M059J (cell line): ENCODE results near the gene NFATC1. TPM values are rescaled to one million over a fixed set of nuclear protein-coding genes. Genes with fewer than 3 reads are reported as not detected.
A peak's percentile ranks its signal among the peaks of the same experiment; 100 is the strongest.

Experiments
- DNase-seq: peaks from one replicate; pipeline ENCODE4 v3.0.0-alpha.2; 2012; ENCODE audit warnings: low read depth
- total RNA-seq: library from RNA; depleted of rRNA; stranded (reverse); fragments of >200 nt; shearing (Covaris generic); gene quantifications from 2 replicates; pipeline ENCODE4 v1.2.3, GENCODE V29; 2014

Gene NFATC1
- total RNA-seq, 1 experiment from 2014 or later, result 0.79 TPM

DNA sequence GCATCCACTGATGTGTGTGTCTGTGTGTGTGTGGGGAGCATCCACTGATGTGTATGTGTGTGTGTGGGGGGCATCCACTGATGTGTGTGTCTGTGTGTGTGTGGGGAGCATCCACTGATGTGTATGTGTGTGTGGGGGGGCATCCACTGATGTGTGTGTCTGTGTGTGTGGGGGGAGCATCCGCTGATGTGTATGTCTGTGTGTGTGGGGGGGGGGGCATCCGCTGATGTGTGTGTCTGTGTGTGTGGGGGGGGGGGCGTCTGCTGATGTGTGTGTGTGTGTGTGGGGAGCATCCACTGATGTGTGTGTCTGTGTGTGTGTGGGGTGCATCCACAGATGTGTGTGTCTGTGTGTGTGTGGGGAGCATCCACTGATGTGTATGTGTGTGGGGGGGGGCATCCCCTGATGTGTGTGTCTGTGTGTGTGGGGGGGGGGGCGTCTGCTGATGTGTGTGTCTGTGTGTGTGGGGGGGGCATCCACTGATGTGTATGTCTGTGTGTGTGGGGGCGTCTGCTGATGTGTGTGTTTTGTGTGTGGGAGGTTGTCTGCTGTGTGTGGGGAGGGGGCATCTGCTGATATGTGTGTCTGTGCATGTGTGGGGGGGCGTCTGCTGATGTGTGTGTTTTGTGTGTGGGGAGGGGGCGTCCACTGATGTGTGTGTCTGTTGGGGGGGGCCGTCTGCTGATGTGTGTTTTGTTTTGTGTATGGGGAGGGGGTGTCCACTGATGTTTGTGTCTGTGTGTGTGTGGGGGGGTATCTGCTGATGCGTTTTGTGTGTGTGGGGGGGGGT, 125.9 kb downstream of the NFATC1 start:
- no peak for DNase-seq

DNA sequence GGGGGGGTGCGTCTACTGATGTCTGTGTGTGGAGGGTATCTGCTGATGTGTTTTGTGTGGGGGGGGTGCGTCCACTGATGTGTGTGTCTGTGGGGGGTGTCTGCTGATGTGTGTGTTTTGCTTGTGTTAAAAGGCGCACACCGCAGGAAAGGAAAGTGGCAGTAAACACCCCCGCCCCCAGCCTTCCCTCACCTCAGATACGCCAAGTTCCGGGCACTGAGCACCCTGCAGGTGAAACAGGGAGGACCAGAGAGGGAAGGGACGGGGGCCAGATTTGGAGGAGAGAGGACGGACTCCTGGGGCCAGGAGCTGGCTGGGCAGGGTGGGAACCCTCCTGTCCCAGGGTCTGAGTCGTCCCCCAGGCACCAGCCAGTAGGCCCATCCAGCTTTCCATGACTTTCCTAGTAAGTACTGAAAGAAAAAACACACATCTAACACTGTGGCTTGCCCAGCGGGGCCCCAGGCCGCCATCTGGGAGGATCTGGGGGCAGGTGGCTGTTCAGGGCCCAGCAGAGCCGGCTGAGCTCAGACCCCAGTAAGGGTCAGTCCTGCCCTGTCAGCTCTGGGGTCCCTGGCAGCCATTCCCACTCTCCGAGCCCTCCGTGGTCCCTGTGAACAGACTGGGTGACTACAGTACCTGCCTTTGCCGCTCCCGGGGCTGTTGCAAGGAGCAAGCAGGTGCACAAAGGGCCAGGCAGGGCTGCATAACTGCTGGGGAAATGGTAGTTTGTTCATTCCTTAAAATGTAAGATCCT, 126.9 kb downstream of the NFATC1 start:
- DNase-seq, result no peak

DNA sequence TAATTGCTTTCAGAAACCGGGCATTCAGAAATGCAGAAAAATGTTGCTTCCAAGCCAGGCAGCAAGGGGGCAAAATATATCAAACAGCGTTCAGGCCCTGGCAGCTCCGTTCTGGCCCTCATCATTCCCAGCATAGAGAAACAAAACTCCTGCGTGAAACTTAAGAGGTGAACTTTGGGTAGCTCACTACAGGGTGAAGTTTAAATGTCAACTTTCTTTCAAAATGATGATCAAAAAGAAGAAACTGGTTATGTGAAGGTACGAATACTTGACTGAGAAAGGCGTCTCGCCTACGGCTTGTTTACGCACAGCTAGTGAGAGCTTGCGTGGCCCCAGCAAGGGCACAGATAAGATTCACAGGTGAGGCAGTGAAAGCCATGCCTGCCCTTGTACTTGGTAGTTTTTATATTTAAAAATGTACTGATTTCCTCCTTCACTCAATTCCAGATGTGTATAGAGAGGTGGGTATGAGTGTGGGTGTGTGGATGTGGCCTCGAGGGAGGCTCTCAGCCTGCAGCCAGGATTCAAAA, 127.5 kb downstream of the NFATC1 start:
- no peak for DNase-seq

DNA sequence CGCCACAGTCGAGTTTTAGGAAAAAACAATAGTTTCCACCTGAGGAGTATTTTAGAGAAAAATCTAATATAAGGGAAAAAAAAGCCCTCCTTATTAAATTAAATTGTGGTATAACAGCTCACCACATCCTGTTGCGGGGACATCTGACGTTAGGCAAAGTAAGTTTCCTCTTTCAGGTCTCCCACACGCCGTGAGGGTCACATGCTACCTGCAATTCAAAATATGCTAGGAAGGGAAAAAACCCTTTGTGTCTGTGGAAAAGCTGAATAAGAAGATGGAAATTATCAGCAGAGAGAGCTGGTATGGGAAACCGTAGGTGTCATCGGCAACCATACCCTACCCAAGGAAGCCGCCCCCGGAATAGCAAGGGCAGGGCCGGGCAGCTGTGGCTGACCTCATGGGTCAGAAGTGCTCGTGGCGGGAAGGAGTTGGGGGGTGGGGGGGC, 128.0 kb downstream of the NFATC1 start:
- no peak for DNase-seq

DNA sequence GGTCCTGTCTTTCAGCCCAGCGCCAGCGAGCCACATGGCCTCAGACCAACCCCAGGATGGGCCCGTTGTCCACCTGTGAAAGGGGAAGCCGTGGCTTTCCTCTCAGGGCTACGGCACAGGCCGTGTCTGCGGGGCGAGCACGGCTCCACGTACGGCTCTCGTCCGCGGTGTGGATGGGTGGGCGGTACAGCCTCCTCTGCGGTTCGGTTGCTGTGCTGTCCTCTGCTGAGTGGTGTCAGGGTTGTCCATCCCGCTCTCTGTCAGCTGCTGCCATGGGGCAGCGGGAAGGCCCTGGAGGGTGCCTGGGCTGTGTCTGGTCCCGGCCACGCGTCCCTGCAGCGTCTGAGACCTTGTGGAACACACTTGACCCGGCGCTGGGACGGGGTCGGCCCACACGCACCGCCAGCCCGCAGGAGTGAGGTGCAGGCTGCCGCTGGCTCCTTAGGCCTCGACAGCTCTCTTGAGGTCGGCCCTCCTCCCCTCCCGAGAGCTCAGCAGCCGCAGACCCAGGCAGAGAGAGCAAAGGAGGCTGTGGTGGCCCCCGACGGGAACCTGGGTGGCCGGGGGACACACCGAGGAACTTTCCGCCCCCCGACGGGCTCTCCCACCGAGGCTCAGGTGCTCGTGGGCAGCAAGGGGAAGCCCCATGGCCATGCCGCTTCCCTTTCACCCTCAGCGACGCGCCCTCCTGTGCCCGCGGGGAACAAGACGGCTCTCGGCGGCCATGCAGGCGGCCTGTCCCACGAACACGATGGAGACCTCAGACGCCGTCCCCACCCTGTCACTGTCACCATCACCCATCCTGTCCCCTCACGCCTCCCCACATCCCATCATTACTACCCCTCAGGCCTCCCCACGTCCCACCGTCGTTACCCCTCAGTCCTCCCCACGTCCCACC, 128.7 kb downstream of the NFATC1 start:
- DNase-seq, result no peak

DNA sequence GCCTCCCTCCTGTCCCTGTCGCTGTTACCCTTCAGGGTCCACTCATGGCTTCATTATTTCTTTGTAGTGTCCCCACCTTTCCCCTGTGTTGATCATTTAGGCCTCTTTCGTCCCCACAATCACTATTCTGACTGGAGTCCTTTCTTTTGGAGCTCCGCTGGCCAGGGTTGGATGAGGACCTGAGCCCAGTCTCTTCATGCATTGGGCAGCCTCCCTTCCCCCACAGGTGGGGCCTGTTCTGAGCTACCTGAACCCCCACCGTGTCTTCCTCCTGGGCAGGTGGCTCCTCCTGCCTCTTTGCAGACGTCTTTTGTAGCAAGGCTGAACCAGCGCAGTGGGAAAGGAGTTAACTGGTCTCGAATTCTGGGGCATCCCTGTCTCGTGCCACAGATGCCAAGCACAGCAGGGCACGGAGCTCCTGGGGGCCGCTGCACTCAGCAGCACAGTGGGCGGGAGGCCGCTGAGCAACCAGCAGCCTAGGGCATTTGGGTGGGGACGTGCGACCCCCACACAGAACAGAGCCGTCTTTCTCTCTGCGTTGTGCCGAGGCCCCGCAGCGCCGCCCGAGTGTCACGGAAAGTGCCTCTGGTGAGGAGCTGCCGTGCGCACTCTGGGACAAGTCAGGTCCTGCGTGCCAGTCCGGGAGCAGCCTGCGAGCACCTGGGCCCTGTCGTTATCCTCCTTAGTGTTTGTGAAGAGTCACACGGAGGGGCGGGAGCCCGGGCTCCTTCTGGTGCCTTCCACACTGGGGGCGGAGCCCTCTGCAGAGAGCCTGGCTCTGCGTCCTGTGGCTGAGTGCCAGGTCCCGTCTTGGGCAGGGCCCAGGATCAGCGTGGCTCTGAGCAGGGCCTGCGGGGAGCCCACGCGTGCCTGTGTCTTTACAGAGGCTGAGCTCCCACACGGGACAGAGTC, 130.1 kb downstream of the NFATC1 start:
- no peak for DNase-seq

DNA sequence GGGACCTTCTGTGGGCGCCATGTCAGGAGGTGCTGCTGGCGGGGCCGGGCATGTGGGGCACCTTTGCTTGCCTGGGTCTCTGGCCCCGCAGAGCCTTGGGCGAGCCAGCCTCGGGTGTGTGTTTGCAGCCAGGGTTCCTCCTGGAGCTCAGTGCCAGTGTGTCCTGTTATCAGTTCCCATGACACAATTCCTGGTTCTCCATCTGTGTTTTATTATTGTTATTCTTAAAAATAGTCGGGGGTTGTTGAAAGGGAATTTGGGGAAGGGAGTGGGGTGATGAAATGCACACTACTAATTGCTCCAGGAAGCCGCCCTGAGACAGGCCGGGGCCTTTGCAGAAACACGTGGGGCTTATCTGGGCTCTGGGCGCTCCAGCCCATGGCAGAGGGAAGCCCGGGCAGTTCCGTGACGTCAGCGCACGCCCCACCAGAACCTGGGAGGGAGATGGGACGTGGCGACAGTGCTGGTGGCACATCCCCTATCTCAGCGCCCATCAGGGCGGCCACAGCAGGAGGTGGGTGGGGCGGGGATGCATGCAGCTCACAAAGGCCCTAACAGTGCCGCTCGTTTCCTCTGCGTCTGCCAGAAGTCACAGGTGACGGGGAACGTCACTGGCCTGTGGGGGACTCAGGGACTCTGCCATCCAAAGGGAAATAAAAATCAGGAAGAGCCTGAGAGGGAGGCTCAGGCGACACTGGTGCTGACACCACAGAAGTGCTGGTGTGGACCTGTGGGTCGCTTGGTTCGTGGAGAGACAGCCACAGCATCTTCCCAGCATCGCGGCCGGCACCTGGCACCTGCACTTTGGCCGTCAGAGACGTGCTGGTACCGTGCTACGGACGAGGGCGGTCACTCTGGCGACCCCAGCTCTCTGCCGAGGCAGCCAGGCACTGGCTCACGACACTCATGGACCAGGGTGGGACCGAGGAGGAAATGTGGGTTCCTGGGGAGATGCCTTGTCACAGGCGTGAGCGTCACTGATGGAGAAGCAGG, 131.0 kb downstream of the NFATC1 start:
- DNase-seq, result no peak

DNA sequence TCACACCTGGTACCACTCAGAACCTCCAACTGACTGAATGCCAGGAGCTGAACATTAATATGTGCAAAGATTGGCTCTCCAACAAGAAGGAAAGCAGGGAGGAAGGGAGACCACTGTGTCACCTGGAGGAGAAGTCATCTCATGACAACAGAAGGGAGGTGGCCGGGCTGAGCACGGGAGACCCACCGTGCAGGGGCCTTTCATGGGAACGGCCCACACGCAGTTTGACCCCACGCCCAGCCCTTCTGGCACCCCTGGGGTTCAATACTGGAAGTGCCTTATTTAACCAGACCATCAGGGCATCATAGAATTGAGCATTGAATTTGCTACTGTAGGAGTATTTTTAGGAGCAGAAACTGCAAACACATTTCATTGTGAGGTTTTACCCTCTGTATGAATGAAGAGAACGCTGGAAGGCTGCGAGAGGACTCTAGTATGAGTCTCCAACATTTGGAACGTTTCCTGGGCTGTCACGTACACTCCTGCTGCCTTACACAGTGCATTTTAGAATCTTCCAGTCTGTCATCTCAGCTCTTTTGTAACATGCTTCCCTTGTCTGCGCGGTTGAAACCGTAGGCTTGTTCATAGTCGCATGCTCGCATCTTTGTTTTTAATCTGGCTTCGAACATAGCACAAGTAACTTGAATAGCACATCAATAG, 132.1 kb downstream of the NFATC1 start:
- DNase-seq, result no peak

DNA sequence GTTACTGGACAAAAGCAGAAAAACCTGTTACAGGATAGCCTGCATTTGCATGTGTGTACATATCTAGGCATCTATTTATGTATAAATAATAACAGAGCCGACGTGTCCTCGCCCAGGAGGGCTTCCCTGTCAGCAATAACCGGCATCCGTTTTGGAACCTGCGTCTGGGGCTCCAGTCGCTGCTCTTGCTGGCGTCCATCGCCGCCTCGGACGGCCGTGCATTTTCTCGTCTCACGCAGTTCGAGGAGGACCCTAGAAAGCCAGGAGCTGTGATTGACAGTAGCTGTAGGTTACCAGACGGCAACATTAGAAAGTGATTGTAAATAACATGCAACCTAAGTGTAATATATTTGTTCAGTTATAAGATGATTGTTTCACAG, 132.6 kb downstream of the NFATC1 start:
- no peak for DNase-seq

DNA sequence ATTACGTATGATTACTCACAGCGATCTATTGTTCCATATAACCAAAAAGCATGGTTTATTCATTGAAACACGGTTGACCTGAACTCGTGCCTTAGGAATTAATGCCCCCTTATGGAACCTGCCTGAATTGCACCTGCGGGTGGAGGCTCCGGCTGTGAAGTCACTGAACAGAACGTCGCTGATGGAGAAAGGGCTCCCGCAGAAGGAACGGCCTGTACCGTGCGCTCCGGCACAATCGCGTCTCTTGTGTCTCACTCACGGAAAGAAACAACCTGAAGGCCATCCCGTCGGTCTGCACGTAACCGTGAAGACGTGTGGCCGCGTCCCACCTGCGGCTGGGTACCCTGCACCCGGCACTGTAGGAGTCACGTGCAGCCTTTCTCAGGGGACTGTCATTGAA, 133.1 kb downstream of the NFATC1 start:
- peak; percentile 55 for DNase-seq

DNA sequence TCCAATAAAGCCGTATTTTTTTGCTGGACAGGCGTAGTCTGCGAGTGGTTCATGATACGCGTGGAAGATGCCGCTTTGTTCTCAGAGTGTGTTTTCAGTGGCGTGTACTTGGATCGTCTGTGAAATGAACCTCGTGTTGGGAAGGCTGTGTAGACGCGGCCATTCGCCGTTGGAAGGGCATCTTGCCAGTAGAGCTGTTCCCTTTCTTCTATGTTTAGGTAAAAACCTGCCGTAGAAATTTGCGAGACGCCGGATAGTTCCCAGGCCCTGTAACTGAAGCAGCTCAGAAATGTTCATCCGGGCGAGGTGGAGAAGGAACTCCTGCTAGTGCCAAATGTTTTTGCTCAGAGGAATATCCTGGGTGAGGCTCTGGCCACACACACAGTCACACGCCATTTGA, 133.6 kb downstream of the NFATC1 start:
- no peak for DNase-seq

DNA sequence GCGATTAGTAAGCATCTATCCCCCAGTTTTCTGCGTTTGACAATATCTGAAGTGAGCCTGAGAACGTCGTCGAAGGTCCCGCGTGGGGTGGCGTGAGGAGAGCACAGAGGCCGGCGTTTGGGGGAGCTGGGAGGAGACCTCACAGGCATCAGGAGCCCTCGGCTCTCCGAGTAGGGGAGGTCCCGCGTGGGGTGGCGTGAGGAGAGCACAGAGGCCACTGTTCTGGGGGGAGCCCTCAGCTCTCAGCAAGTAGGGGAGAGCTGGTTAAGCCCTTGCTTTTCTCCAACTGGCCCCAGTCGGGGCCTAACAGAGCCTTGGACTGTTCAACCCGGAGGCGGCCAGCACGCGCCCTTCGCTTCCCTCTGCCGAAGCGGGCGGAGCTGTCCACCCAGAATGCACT, 134.3 kb downstream of the NFATC1 start:
- no peak for DNase-seq

DNA sequence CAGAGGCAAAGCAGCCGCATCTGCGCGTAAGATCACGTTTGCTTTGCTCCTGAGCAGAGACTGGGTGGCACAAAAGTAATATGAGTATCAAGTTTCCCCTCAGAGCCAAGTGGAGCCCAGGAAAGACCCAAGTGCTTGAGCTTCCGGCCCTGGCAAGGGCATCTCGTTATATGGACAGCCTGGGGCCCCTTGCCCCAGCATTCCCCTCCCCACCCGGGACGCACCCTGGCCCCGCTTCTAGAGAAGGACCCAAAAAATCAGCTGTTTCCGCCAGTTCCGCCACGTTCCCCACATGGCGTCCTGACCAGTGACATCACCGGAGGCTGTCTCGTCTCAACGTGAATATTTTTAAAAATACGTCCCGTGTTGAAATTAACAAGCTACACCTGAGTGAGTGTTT, 135.1 kb downstream of the NFATC1 start:
- no peak for DNase-seq

DNA sequence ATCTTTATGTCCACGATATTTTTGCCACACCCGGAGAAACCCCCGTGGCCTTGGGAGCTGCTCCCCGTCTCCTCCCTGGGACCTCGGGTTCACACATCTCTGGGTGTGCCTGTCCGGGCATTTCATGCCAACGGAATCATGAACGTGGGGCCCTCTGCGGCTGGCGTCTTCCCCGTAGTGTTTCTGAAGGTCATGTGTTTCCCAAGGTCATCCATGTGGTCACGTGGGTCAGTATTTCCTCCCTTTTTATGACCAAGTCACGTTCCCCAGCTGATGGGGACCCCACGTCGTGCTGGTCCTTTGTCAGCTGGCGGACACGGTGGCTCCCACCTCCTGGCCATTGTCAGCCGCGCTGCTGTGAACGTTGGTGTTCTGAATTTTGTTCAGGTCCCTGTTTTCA, 135.7 kb downstream of the NFATC1 start:
- DNase-seq, result no peak

DNA sequence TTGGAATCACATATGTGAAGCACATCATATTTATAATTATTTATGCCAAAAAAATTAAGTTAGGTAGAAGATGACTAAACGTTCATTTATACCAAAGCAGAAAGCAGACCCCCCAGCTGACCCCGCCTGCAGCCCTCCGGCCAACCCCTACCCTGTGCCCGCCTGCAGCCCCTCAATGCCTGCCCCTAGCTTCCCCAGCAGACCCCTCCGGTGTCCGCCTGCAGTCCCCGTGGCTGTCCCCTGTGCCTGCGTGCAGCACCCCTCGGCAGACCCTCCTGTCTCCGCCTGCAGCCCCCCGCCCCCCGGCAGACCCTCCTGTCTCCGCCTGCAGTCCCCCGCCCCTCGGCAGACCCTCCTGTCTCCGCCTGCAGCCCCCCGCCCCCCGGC, 136.2 kb downstream of the NFATC1 start:
- DNase-seq, result no peak

DNA sequence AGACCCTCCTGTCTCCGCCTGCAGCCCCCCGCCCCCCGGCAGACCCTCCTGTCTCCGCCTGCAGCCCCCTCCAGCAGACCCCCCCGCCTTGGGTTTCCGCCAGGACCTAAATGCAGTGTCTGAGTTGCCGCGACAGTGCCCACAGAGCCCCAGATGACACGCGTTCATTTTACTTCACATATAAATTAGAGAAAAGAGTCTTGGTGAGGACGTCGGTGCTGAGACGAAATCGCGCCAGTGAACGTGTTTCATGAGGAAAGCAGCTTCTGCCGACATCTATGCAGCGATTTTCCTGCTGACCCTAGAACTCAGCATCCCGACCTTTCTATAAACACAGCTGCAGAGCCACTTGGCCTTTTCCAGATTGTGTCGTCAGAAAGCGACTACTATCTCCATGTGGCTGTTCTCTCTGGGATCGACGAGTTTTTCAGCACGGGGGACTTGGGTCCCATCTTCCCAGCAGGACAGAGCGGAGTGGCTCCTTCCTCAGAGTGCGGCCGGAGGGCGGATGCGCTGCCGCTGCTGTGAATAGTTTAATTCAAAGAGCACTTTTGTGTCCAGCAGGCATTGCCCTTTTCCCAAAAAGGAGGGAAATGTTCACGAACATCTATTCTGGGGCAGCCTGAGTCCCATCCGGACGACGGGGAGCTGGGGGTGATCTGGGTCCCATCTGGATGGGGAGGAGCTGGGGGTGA, 136.7 kb downstream of the NFATC1 start:
- DNase-seq, result no peak

DNA sequence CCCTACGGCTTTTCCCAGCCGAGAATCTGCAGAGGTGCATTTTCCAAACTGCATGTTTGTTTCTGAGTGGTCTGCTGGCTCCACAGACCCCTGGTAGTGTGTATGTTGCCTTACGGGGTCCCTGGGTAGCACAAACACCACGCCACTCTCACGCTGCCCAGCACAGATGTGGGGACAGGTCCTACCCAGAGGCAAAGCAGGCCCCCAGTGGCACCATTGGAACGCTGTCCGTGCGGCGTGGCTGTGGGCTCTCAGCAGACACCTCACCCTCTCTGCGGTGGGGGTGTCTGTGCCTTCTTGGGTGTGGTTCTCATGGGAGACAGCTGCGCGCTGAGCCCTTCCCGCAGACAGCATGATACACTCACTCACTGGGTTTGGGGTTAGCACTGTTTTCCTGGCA, 137.4 kb downstream of the NFATC1 start:
- no peak for DNase-seq

DNA sequence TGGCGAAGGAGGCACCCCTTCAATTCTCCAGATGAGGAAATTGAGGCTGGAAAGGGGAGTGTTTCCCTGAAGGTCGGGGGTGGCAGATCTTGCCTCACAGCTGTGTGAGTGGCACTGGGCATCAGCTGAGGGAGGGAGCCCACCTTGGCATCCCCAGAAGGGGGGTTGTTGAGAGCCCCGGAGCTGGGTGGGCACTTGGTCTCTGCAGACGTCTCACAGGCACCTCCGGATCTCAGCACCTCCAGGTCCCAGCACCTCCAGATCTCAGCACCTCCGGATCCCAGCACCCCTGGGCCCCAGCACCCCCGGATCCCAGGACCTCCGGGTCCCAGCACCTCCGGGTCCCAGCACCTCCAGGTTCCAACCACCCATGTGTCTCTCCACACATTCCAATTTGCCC, 137.9 kb downstream of the NFATC1 start:
- no peak for DNase-seq

DNA sequence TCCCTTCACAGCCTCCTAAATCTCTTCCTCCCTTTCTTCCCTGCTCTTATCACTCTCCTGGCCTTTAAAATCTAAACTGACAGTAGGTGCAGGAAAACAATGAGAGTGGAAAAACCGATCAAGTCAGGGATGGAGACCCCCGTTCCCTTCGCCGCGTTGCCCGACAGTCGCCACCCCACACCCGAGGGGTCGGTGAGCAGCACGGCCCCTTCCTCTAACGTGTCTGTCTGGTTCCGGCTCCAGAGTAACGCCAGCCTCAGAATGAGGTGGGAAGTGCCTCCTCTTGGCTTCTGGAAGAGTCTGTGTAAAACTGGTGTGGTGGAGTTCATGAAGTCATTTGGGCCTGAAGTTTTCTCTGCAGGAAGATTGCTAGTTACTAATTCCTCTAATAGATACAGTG, 138.6 kb downstream of the NFATC1 start:
- DNase-seq, result no peak
